Measurements from ENCODE around the gene PIK3IP1. TPM values are rescaled to one million over a fixed set of nuclear protein-coding genes. Genes with fewer than 3 reads are reported as not detected.
"Not testable (repeated sequence)": the region's sequence is repeated elsewhere in the genome, so short reads cannot be mapped to it uniquely, and the experiment has no call there.

PIK3IP1 gene
- total RNA-seq, 1 donor from 2014 or later = 25.7 TPM

GRCh38 chr22:31259798-31260473 is 32.4 kb downstream of the PIK3IP1 start:
- intact Hi-C loops (cut with micrococcal nuclease) = no loop called here

GRCh38 chr22:31253949-31254348 is 38.3 kb downstream of the PIK3IP1 start:
- intact Hi-C loops (cut with micrococcal nuclease) = no loop called here

DNA sequence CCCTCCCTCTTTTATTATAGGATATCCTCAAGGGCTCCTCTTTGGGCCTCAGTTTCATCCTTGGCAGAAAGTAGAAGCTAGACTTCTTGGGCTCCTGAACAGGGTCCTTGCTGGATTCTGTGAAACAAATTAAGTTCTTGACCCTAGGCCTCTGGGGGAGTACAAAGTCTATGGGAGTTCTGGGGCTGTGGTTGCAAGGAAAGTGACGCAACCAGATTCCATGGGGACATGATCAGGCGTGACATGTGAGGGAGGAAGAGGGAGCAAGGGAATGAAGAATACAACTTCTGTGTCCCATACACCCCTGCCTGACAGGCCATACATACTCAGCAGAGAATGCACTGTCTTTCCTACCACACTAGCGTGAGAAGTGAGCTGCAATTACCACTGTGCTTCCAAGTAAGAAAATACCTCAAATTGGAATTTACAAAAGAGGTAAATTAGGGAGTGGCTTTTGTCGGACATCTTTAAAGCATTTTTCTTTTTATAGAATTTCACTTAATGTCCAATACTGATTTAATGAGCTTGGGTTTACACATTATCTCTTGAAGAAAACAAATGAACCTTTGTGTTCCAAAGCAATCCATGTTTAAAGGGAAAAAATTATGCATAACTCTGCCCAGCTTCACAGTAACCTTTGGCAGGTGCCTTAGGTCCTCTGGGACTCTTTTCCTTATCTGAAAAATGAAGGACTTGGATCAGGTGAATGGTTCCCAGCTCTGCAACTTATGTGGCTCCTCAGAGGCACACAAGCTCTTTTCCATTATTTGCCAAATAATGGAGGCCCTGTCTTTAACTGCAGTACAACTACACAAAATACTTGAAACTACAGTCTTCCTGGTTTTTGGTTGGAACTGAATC is 41.3 kb downstream of the PIK3IP1 start:
- intact Hi-C loops (cut with micrococcal nuclease) = no loop called here

DNA sequence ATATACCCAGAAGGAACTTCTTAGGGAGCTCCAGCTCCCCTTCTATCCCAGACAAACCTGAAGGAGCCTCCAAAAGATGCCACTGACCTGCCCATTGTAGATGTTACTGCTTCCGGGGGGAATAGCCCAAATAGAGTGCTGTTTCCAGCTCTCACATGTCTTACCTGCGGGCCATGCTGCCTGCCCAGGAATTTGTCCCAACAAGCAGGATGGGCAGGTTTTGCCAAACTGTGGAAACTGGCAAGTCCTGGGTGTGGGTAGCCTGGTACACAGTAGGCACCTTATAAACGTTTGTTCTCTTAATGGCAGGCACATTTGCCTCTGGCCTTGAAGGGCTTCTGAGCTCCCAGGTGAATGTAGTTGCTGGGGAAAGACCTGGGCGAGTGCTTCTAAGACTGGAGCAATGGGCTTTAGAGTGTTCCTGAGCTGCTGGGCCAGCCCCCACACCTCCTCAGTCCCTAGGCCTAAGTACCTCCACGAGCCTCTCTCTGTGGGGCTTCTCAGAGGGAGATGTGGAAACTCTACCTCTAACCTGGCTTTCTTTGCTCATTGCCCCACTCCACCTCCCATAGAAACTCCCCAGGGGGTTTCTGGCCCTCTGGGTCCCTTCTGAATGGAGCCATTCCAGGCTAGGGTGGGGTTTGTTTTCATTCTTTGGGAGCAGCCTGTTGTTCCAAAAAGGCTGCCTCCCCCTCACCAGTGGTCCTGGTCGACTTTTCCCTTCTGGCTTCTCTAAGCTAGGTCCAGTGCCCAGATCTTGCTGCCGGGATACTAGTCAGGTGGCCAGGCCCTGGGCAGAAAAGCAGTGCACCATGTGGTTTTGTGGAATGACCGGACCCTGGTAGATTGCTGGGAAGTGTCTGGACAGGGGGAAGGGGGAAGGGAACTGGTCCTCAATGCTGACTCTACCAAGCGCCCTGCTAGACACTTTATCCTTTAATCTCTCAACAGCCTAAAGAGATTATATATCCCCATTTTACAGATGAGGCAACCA is 43.0 kb downstream of the PIK3IP1 start:
- intact Hi-C loops (cut with micrococcal nuclease) = loop anchor here (5.0 kb wide), 1 partner anchor 43 kb away; the partner anchor contains the start of gene PIK3IP1

DNA sequence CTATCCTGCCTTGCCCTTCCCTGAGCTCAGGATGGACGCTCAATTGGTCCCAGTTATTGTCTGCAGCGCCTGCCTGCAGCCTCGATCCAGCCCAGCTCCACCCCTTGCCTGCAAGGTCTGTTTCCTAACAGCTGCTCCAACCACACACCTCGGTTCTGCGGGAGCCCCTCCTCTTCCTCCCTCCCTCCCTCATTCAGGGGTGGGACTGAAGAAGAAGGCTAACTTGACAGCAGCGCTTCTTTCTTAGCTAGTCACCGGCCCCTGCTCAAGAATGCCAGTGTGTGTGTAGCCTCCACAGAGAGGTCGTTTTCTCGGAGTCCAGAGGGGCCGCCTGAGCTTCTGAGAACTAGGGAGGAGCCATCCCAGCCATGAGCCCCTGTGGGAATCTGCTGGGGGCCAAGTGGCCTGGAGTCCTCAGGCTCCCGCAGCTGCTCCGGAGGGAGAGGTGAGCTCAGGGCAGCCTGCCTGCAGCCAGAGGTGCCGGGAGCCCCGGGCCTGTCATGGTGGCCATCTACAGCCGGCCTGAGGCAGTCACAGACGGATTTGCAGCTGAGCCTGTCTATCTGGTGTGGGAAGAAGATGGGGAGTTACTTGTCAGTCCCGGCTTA is 44.0 kb downstream of the PIK3IP1 start:
- intact Hi-C loops (cut with micrococcal nuclease) = loop anchor here (5.0 kb wide), 1 partner anchor 44 kb away; the partner anchor contains the start of gene PIK3IP1

GRCh38 chr22:31247726-31248125 is 44.6 kb downstream of the PIK3IP1 start:
- intact Hi-C loops (cut with micrococcal nuclease) = loop anchor here (5.0 kb wide), 1 partner anchor 45 kb away; the partner anchor contains the start of gene PIK3IP1

GRCh38 chr22:31246687-31247086 is 45.6 kb downstream of the PIK3IP1 start:
- intact Hi-C loops (cut with micrococcal nuclease) = loop anchor here (5.0 kb wide), 1 partner anchor 46 kb away; the partner anchor contains the start of gene PIK3IP1

DNA sequence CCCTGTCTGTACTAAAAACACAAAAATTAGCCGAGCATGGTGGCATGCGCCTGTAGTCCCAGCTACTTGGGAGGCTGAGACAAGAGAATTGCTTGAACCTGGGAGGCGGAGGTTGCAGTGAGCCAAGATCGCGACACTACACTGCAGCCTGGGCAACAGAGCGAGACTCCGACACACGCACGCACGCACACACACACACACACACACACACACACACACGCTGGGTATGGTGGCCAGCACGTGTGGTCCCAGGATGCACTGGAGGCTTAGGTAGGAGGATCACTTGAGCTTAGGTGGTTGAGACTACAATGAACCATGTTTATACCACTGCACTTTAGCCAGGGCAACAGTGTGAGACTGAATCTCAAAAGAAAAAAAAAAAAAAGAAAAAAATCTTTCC is 46.3 kb downstream of the PIK3IP1 start:
- intact Hi-C loops (cut with micrococcal nuclease) = loop anchor here (5.0 kb wide), 1 partner anchor 46 kb away; the partner anchor contains the start of gene PIK3IP1

DNA sequence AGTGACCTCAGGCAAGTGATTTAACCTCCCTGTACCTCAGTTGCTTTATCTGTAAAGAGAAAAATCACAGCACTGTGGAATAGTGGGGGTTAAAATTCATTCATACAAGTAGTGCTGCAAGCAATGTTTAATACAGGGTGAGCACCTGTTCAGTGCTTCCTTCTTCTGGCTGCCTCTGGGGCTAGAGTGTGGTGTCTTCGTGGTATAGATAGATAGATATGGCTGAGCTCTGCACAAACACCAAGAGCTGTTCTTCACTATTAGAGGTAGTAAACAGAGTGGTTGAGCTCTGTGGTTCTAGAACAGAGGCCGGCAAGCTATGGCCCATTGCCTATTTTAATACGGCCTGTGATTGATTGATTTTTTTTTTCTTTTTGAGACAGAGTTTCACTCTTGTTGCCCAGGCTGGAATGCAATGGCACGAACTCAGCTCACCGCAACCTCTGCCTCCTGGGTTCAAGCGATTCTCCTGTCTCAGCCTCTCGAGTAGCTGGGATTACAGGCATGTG is 47.3 kb downstream of the PIK3IP1 start:
- intact Hi-C loops (cut with micrococcal nuclease) = loop anchor here (5.0 kb wide), 1 partner anchor 47 kb away; the partner anchor contains the start of gene PIK3IP1

- intact Hi-C loops (cut with micrococcal nuclease) = no loop called here
Observed at GRCh38 chr22:31244046-31244942, 48.0 kb downstream of the PIK3IP1 start.

DNA sequence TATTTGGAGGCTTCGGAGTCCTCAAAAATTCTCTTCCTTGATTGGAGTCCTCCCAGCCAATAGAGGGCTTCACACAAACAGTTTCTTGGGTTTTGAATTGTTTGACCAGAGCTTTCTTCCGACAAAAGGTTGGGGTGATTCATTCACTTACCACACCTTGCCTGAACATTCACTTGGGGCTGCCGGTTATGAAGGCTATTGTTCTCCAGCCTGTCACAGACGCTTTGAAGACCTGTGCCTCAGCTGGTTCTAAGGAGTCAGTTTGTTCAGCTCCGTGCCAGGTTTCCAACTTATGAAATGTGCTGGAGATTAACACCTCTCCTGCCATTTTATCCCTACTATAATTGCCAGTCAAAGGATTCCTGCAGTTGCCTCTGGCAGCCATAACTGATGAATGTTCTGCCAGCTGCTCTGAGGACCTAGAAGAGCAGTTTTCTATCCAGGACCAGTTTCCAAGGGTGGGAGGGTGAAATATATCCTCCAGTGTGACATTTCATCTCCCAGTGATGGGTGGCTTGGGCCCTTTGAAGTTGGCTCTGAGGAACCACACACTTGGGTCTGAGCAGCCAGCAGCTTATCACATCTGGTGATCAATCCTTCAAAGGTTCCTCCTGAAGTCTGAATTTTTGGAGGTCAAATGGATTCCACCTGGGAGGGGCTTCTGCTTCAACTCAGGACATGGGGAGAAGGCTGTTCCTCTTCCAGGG is 48.8 kb downstream of the PIK3IP1 start:
- intact Hi-C loops (cut with micrococcal nuclease) = no loop called here

- intact Hi-C loops (cut with micrococcal nuclease) = no loop called here
Observed at GRCh38 chr22:31241936-31242335, 50.4 kb downstream of the PIK3IP1 start.

DNA sequence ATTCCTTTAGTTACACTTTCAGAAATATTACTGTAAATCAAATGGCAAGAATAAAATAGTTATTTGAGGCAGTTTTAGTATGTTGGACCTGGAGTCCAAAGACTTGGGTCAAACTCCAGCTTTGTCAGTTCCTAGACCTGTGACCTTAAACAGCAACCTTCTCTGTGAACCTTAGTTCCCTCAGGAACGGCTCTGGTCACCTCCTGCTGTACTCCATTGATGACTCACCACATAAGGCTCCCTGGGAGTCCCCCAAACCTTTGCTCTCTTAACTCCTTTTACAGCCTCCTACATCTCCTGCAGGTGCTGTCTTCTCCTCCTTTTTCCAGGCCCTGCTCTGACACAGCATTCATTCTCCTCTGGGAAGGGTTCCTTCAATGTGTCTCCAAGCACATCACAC is 51.1 kb downstream of the PIK3IP1 start:
- intact Hi-C loops (cut with micrococcal nuclease) = no loop called here

DNA sequence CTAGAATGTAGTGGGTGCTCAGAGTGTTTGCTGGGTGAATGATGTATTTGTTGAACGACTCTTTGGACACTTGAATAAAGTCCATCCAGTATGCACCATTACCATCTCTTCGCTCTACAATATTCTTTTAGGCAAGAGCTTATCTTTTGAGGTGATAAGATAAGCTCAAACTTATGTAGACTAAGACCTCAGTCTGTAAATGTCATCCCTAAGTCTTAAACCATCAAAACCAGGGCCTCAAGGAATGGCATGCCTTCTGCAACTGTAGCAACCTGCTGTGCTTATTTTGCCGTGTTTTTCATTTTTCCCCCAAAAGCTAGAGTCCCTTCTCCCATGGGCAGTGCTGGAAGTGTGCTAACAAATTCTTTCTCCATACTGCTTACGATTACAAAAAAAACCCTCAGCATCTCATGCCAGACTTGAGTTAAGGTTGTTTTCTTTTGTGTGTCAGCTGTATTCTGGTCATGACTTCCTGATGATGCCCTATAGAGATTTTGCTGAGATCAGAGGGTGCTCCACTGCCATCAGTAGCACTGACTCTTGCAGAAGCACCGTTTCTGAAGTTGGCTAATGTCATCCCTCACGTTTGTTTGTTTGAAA is 52.4 kb downstream of the PIK3IP1 start:
- intact Hi-C loops (cut with micrococcal nuclease) = no loop called here

GRCh38 chr22:31238057-31238456 is 54.2 kb downstream of the PIK3IP1 start:
- intact Hi-C loops (cut with micrococcal nuclease) = no loop called here

DNA sequence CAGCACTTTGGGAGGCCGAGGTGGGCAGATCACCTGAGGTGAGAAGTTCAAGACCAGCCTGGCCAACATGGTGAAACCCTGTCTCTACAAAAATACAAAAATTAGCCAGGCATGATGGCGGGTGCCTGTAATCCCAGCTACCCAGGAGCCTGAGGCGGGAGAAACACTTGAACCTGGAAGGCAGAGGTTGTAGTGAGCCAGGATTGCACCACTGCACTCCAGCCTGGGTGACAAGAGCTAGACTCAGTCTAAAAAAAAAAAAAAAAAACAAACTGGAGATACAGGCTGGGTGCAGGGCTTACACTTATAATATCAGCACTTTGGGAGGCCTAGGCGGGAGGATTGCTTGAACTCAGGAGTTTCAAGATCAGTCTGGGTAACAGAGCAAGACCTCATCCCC is 56.2 kb downstream of the PIK3IP1 start:
- intact Hi-C loops (cut with micrococcal nuclease) = not testable (repeated sequence)

DNA sequence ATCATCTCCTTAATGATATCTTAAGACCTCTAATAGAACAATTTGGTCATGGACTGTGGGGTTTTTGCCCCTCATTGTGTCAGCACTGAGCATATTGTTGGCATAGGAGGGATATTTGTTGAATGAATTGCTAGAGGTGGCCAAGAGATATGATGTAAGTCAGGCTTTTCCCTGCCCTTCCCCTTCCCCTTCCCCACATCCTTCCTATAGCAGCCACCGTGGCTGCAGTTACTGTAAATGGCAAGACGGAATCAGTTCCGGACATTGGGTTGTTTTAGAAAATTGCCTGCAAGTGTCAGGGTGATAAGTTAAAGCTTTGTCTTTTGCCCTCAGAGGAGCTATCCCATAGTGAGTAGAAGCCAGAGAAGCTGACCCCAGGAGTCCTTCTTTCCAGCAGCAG is 57.2 kb downstream of the PIK3IP1 start:
- intact Hi-C loops (cut with micrococcal nuclease) = no loop called here

DNA sequence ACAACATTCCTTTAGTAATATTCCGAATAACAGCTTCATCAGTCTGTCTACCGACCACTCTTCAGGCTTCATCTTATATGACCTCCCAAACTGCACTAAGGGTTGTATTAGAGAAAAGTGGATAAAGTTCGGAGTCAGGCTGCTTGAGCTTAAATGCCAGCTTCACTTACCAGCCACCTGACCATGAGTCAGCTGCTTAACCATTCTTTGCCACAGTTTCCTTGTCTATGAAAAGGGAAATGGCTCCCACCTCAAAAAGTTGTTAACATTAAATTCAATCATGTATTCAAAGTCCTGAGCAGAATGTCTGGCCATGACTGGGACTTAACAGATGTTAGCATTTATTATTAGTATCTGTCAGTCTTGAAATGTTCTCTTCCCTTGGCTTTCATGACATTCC is 59.3 kb downstream of the PIK3IP1 start:
- intact Hi-C loops (cut with micrococcal nuclease) = no loop called here

All from T-helper 2 cell treated with Interferon-gamma antibody and Interleukin-4, amounts not matched to agents 100 ng/mL and 5 ng/mL, for 36 hours (primary cell).